Neural cell (in vitro differentiated cells): ENCODE data around the gene ARF3. TPM values are rescaled to one million over a fixed set of nuclear protein-coding genes. Genes with fewer than 3 reads are reported as not detected.

Experiments
- H2AFZ ChIP-seq: fragments of 200-600, 300-800 bp; sonication (generic), shearing (Covaris generic); 2 replicates; pipeline ENCODE4 v1.6.0; 2014; ENCODE audit warnings: low read depth, mild to moderate bottlenecking, antibody characterized with exemption, low read length, moderate library complexity
- H3F3A ChIP-seq: fragments of 200-600 bp; shearing (Covaris generic); 2 replicates; pipeline ENCODE4 v1.6.1; 2016; ENCODE audit warnings: mild to moderate bottlenecking, moderate library complexity, mixed read lengths, antibody characterized with exemption, low read length; ENCODE audit not compliant: insufficient read depth, poor library complexity, severe bottlenecking
- H3K27ac ChIP-seq: fragments of 200-600, 300-800 bp; sonication (generic), shearing (Covaris generic); 2 replicates; pipeline ENCODE4 v1.5.1; 2014; ENCODE audit warnings: mild to moderate bottlenecking, low read length, moderate library complexity
- H3K27me3 ChIP-seq: fragments of 300-800, 200-600 bp; sonication (generic), shearing (Covaris generic); 2 replicates; pipeline ENCODE4 v1.6.0; 2014; ENCODE audit warnings: mild to moderate bottlenecking, low read depth, low read length, moderate library complexity; ENCODE audit not compliant: insufficient read depth
- H3K36me3 ChIP-seq: fragments of 300-800, 200-600 bp; sonication (generic), shearing (Covaris generic); 2 replicates; pipeline ENCODE4 v1.5.1; 2014; ENCODE audit warnings: mild to moderate bottlenecking, antibody characterized with exemption, low read length, moderate library complexity; ENCODE audit not compliant: insufficient read depth
- H3K4me2 ChIP-seq: fragments of 300-800, 200-600 bp; sonication (generic), shearing (Covaris generic); 2 replicates; pipeline ENCODE4 v1.6.0; 2014; ENCODE audit warnings: mild to moderate bottlenecking, low read length
- H3K4me3 ChIP-seq: fragments of 300-800, 200-600 bp; sonication (generic), shearing (Covaris generic); 2 replicates; pipeline ENCODE4 v1.5.1; 2014; ENCODE audit warnings: mild to moderate bottlenecking, low read length, moderate library complexity
- H3K79me2 ChIP-seq: fragments of 200-600 bp; shearing (Covaris generic); replicated peaks from 2 replicates; pipeline ENCODE4 v1.6.0; 2014; ENCODE audit warnings: mild to moderate bottlenecking, low read length, moderate library complexity; ENCODE audit not compliant: insufficient read depth
- H3K9ac ChIP-seq: fragments of 300-800, 200-600 bp; sonication (generic), shearing (Covaris generic); 2 replicates; pipeline ENCODE4 v1.6.1; 2016; ENCODE audit warnings: mild to moderate bottlenecking, low read length, mixed read lengths
- H3K9me2 ChIP-seq: fragments of 200-600 bp; shearing (Covaris generic); 2 replicates; pipeline ENCODE4 v1.6.1; 2016; ENCODE audit warnings: mild to moderate bottlenecking, low read length, mixed read lengths; ENCODE audit not compliant: insufficient read depth
- H3K9me3 ChIP-seq: fragments of 200-600, 300-800 bp; sonication (generic), shearing (Covaris generic); 2 replicates; pipeline ENCODE4 v1.6.1; 2016; ENCODE audit warnings: mild to moderate bottlenecking, mixed run types, low read length, moderate library complexity, mixed read lengths
- H4K20me1 ChIP-seq: fragments of 200-600 bp; shearing (Covaris generic); 2 replicates; pipeline ENCODE4 v1.6.1; 2016; ENCODE audit warnings: mild to moderate bottlenecking, mixed run types; ENCODE audit not compliant: insufficient read depth
- MXI1 ChIP-seq: fragments of 450-650 bp; conservative IDR thresholded peaks from 2 replicates; pipeline ENCODE4 v1.6.1; 2014; ENCODE audit warnings: antibody characterized with exemption, mild to moderate bottlenecking; ENCODE audit not compliant: poor library complexity, severe bottlenecking
- RAD21 ChIP-seq: fragments of 450-650 bp; conservative IDR thresholded peaks from 2 replicates; pipeline ENCODE4 v1.6.1; 2014; ENCODE audit warnings: antibody characterized with exemption, mild to moderate bottlenecking, moderate library complexity
- SMC3 ChIP-seq: fragments of 450-650 bp; conservative IDR thresholded peaks from 2 replicates; pipeline ENCODE4 v1.6.1; 2014; ENCODE audit warnings: antibody characterized with exemption, mild to moderate bottlenecking, moderate library complexity; ENCODE audit not compliant: poor library complexity
- polyA plus RNA-seq: library from polyadenylated mRNA; depleted of rRNA; stranded (reverse); fragments of >200 nt; gene quantifications from 2 replicates; pipeline ENCODE4 v1.2.3, GENCODE V29; 2014
- TF ChIP-seq, protein P1 (sequence below): IDR thresholded peaks from 2 replicates; pipeline ENCODE4 v1.6.1; 2012; ENCODE audit warnings: borderline replicate concordance
- TF ChIP-seq, protein P2 (sequence below): fragments of 450-650 bp; IDR thresholded peaks from 2 replicates; pipeline ENCODE4 v1.5.1; 2014; ENCODE audit warnings: antibody characterized with exemption, mild to moderate bottlenecking, moderate library complexity; ENCODE audit not compliant: poor library complexity, severe bottlenecking

Gene ARF3
- polyA plus RNA-seq, 1 donor from 2014 or later = 114 TPM

DNA sequence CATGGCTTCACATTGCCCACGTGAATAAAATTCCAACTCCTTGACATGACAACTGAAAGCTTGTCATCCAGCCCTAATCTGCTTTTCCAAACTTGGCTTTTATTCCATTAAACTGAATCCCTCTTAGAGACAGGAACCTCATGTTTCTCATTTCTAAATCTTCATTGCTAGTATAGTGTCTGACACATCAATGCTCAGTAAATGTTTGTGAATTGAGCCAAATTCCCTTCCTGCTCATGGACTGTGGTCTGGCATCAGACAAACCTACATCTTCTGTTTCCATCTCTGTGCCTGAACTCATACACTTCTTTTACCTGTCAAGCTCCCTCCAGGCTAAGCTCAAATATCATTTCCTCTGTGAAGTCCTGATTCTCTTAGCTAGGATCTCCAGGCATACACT lies 27.7 kb downstream of the ARF3 start:
- no peaks in the 10 kb centered on the region for H3F3A ChIP-seq
- no peaks in the 10 kb centered on the region for H4K20me1 ChIP-seq
- H3K4me3 ChIP-seq = no peak overlapping the region
- H3K9me2 ChIP-seq = no peaks in the 10 kb centered on the region
- no peaks in the 10 kb centered on the region for H3K27me3 ChIP-seq
- no peak overlapping the region for H3K9ac ChIP-seq
- H3K79me2 ChIP-seq = no peaks in the 10 kb centered on the region
- no peak overlapping the region for H2AFZ ChIP-seq
- TF ChIP-seq, protein P1, sequence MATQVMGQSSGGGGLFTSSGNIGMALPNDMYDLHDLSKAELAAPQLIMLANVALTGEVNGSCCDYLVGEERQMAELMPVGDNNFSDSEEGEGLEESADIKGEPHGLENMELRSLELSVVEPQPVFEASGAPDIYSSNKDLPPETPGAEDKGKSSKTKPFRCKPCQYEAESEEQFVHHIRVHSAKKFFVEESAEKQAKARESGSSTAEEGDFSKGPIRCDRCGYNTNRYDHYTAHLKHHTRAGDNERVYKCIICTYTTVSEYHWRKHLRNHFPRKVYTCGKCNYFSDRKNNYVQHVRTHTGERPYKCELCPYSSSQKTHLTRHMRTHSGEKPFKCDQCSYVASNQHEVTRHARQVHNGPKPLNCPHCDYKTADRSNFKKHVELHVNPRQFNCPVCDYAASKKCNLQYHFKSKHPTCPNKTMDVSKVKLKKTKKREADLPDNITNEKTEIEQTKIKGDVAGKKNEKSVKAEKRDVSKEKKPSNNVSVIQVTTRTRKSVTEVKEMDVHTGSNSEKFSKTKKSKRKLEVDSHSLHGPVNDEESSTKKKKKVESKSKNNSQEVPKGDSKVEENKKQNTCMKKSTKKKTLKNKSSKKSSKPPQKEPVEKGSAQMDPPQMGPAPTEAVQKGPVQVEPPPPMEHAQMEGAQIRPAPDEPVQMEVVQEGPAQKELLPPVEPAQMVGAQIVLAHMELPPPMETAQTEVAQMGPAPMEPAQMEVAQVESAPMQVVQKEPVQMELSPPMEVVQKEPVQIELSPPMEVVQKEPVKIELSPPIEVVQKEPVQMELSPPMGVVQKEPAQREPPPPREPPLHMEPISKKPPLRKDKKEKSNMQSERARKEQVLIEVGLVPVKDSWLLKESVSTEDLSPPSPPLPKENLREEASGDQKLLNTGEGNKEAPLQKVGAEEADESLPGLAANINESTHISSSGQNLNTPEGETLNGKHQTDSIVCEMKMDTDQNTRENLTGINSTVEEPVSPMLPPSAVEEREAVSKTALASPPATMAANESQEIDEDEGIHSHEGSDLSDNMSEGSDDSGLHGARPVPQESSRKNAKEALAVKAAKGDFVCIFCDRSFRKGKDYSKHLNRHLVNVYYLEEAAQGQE = no peak
- no peak for TF ChIP-seq RAD21
- TF ChIP-seq, protein P2, sequence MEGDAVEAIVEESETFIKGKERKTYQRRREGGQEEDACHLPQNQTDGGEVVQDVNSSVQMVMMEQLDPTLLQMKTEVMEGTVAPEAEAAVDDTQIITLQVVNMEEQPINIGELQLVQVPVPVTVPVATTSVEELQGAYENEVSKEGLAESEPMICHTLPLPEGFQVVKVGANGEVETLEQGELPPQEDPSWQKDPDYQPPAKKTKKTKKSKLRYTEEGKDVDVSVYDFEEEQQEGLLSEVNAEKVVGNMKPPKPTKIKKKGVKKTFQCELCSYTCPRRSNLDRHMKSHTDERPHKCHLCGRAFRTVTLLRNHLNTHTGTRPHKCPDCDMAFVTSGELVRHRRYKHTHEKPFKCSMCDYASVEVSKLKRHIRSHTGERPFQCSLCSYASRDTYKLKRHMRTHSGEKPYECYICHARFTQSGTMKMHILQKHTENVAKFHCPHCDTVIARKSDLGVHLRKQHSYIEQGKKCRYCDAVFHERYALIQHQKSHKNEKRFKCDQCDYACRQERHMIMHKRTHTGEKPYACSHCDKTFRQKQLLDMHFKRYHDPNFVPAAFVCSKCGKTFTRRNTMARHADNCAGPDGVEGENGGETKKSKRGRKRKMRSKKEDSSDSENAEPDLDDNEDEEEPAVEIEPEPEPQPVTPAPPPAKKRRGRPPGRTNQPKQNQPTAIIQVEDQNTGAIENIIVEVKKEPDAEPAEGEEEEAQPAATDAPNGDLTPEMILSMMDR = no peak
- peaks cover 7% of the 10 kb centered on the region for H3K36me3 ChIP-seq
- H3K9me3 ChIP-seq = no peaks in the 10 kb centered on the region
- H3K4me2 ChIP-seq = no peak overlapping the region
- H3K27ac ChIP-seq = no peak overlapping the region

DNA sequence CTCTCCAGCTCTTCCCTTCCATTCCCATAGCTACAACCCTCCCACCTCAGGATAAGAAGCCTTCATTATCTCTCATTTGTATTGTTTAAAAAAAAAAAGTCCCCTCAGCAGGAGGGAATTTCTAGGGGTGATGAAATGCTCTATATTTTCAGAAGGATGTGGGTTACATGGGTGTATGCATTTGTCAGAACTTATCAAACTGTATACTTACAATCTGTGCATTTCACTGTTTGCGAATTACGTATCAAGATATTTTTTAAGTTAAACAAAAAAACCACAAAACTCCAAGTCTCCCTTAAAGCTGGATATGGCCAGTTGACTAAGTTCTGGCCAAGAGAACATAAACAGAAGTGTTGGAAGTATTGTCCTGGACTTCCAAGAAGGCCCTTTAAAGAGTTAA lies 30.0 kb downstream of the ARF3 start:
- no peaks in the 10 kb centered on the region for H3K9me2 ChIP-seq
- peaks cover 7% of the 10 kb centered on the region for H3K36me3 ChIP-seq
- no peak overlapping the region for H3K9ac ChIP-seq
- H3K27me3 ChIP-seq = no peaks in the 10 kb centered on the region
- H3F3A ChIP-seq = no peaks in the 10 kb centered on the region
- TF ChIP-seq, protein P2 = no peak
- TF ChIP-seq SMC3 = no peak
- TF ChIP-seq MXI1 = no peak
- no peaks in the 10 kb centered on the region for H3K9me3 ChIP-seq
- no peak overlapping the region for H3K4me3 ChIP-seq
- no peaks in the 10 kb centered on the region for H3K79me2 ChIP-seq
- no peak overlapping the region for H2AFZ ChIP-seq
- no peak overlapping the region for H3K27ac ChIP-seq
- no peak overlapping the region for H3K4me2 ChIP-seq
- H4K20me1 ChIP-seq = no peaks in the 10 kb centered on the region
